ENCODE measurements around the gene ABHD2.
"Not testable (repeated sequence)": the region's sequence is repeated elsewhere in the genome, so short reads cannot be mapped to it uniquely, and the experiment has no call there.

ABHD2 gene

DNA sequence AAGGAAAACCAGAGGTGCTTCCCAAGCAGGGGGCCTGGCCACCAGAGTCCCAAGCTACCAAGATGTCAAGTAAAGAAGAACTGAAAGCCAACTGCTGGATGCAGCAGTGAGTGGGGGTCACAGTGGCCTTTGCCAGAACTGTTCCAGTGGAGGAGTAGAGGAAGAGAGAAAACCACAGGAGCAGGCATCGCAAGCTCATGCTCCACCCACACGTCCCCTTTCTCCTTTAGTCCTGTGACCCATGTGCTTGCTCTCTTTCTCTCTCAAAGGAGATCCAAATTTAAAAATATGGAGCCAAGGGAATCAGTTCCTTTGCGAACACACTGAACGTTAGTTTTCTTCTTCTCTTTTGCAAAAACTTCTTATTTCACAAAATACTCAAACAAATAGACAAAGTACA, 12.4 kb upstream of the ABHD2 start:
- peak; percentile 73 for DNase-seq

DNA sequence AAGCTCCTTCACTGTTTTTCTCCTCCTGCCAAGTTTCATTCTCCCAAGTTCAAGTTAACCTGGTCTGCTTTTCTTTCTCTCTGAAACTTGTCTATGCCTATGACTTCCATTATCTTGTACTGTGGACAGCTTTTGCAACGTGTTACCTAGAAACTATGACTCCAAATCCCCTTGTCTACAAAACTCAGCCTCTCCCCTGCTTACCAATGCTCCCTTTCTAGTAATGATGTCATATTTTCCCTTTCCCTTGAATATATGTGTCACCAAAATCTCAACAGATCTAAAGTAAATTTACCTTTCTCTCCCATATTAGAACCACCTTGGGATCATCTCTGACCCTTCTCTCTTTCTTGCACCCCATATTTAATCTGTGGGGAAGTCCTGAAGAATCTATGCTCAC, 10.5 kb upstream of the ABHD2 start:
- no peak for DNase-seq

GRCh38 chr15:89078851-89079810, 9.1 kb upstream of the ABHD2 start:
- no peak for DNase-seq

DNA sequence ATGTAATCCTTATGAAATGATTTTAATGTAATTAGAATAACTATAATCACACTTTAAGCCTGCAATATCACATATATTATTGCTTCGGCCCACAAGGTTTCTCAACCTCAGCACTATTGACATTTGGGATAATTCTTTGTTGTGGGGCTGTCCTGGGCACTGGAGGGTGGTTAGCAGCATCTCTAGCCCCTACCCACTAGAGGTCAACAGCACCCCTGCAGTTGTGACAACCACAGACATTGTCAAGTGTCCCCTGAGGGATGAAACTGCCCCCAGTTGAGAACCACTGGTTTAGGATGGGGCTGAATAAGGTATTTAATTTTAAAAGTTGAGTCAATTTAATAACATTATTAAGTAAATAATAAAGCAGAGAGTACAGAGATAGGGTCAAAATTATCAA, 6.4 kb upstream of the ABHD2 start:
- DNase-seq, result no peak

DNA sequence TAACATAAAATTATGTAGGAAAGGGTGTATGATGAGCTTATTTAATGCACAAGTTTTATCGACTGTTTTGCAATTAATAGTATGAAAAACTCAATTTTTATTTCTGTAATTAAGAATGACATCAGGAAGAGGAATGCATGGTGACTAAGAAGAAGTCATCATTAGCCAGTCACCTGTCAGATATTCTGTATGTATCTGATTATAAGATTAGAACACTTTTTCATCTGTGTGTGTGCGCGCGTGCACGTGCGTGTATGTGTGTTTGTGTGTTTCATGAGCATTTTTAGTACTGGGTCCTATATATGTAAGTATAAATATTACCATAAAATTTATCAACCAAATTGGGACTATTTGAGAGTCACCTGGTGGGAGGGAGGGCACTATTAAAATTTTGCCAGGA, 5.0 kb upstream of the ABHD2 start:
- no peak for DNase-seq

DNA sequence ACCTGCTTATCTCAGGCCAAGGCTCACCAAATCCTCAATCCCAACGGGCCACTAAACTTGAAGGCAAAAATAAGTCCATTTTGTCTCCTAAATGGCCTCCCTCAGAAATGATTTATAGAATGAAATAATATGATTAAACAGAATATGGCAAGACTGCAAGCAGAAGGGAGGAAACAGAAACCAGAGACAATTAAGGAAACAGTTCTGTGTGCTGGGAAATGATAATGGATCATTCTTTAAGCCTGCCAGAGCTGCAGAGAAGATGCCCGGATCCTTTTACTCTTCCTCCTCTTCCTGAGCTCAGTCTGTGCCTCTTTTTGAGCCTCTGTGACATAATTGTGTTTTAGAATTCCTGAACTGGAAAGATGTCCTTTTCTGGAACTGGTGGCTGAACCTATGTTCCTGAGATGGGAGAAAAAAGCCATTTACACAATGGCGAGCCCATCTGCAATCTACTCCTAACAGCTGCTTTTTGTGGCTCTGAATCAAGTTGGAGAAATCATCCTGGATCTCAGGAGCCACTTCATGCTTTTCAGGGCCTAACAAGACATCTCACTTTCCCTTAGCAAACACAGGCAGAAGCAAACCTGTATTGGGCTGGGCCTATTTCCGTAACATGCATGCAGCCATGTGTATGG, 2.8 kb upstream of the ABHD2 start:
- no peak for DNase-seq

DNA sequence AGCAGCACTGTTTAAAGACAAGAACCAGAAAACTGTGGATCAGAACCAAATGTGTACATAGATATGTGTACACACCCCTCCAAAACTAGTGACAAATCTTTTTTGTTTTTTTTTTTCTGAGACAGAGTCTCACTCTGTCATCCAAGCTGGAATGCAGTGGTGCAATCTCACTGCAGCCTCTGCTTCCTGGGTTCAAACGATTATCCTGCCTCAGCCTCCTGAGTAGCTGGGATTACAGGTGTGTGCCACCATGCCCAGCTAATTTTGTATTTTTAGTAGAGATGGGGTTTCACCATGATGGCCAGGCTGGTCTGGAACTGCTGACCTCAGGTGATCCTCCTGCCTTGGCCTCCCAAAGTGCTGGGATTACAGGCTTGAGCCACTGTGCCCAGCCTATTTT, 2.3 kb upstream of the ABHD2 start:
- DNase-seq, result not testable (repeated sequence)

- DNase-seq, result not testable (repeated sequence)
These were observed 1.9 kb upstream of the ABHD2 start for GRCh38 chr15:89086390-89086789.

- DNase-seq, result no peak
These were observed 961 bp upstream of the ABHD2 start for GRCh38 chr15:89087161-89087829.

GRCh38 chr15:89088605-89089315, 504 bp downstream of the ABHD2 start:
- no peak for DNase-seq

DNA sequence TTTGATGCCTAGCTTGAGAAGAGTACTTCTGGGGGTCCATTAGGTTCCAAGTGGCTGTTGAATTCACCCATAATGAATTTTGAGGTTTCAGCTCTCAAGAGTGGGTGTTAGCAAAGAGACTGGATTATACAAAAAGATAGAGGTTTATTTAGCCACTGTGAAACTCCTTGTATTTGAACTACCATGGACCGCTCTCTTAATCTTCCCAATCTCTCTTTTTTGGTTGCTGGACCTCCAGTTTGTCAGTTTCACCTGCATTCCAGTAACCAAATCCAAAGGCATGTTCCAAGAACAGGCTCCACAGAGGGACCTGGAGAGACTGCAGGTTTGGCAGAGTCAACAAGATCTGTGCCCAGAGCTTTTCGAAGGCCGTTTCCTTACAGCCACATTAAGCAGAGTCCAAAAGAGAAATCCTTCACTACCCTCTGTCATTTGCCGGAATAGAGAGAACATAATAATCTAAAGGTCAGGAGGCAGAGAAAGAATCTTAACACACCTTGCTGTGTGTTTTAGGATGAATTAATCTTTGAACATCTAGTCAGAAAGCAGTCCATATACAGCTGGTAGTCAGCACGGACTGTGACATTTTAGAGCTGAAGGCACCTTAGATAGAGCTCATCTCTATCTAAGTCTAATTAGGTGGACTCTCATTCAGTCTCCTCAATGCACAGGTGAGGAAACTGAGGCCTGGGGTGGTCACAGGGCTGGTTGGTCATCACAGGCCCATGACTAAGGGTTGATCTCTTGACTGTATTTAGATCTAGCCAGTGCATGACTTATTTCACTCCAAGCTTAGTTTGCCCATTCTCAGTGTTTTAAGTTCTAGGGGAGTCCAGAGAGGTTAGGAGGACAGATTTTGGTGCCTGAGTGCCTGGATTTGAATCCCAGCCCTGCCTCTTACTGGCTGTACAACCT, 1.3 kb downstream of the ABHD2 start:
- DNase-seq, result no peak

GRCh38 chr15:89090791-89091626, 2.8 kb downstream of the ABHD2 start:
- peak; percentile 87 for DNase-seq

- DNase-seq, result no peak
These were observed 3.5 kb downstream of the ABHD2 start for GRCh38 chr15:89091627-89092220.

GRCh38 chr15:89093509-89093908, 5.3 kb downstream of the ABHD2 start:
- DNase-seq, result no peak

DNA sequence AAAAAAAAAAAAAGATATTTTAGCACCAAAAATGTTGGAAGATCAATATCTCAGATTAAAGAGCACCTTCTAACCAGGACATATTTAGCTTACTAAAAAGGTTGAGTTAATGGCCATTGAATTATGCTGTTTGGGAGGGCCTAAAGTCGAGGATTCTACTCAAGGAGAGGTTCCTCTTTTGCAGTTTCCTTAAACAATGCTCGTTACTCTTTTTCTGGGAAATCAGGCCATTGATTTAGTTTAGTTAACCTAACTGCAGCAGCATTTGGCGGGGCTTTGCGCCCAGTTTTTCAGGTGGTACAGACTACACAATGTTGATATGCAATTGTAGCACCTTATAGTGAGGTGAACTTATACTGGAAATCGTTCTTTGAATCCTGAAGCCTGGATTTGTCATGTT, 6.8 kb downstream of the ABHD2 start:
- DNase-seq, result peak; percentile 59

GRCh38 chr15:89095556-89095955, 7.3 kb downstream of the ABHD2 start:
- no peak for DNase-seq

DNA sequence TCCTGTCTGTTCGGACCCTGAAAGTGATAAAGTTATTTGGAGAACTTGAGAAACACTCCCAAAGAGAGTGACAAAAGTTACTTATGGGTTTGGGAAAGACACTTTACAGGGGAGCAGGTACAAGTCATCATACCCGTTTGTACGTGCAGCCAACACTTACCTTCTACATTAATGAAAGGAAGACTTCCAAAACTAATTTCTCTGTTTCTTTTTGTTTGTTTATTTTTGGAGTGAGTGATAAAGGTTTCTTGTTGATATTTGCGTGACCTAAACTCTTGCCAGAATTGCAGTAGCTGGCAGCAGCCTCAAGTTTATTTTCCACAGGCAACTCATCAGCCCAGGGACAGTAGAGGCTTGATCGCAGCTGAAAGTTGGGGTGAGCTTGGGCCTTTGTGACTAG, 8.4 kb downstream of the ABHD2 start:
- no peak for DNase-seq

- no peak for DNase-seq
These were observed 9.1 kb downstream of the ABHD2 start for GRCh38 chr15:89097313-89097712.

DNA sequence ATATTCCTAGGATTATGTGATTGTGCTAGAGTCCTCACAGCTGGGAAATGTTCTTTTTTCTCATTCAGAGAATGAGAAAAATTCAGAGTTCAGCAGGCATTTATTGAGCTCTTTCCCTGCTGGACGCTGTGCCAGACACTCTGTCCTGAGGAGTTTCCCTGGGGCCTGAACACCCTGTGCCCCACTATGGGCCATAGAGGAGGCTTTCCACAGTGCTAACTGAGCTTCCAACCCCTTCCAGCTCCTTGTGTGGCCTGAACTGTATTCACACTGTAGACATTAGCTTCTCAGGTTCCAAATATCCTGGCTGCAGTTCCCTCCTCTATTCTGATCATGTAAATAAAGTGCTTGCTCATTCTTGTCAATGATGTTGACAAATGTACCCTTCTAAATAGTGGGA, 10.0 kb downstream of the ABHD2 start:
- no peak for DNase-seq

- DNase-seq, result no peak
These were observed 11.7 kb downstream of the ABHD2 start for GRCh38 chr15:89099968-89100367.
